ENCODE measurements around the gene FAM200C.

DNA sequence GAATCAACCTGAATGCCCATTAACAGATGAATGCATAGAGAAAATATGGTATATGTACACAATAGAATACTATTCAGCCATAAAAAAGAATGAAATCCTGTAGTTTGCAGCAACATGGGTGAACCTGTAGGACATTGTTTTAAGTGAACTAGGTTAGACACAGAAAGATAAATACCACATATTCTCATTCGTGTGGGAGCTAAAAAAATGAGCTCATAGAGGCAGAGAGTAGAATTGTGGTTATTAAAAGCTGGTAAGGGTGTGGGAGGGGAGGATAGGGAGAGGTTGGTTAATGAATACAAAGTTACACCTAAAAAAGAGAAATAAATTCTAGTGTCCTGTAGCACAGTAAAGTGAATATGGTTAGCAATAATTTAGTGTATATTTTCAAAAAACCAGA lies 45.3 kb upstream of the FAM200C start:
- TF ChIP-seq, protein P1, sequence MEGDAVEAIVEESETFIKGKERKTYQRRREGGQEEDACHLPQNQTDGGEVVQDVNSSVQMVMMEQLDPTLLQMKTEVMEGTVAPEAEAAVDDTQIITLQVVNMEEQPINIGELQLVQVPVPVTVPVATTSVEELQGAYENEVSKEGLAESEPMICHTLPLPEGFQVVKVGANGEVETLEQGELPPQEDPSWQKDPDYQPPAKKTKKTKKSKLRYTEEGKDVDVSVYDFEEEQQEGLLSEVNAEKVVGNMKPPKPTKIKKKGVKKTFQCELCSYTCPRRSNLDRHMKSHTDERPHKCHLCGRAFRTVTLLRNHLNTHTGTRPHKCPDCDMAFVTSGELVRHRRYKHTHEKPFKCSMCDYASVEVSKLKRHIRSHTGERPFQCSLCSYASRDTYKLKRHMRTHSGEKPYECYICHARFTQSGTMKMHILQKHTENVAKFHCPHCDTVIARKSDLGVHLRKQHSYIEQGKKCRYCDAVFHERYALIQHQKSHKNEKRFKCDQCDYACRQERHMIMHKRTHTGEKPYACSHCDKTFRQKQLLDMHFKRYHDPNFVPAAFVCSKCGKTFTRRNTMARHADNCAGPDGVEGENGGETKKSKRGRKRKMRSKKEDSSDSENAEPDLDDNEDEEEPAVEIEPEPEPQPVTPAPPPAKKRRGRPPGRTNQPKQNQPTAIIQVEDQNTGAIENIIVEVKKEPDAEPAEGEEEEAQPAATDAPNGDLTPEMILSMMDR (IDR thresholded peaks at IDR 0.05) = no peak
- TF ChIP-seq POLR2AphosphoS5 (IDR thresholded peaks at IDR 0.05; ENCODE audit: insufficient read depth in 1 of 2, low read depth in 1 of 2) (no peak), POLR2A (IDR thresholded peaks at IDR 0.05) (no peak)

All from vagina (tissue), 2 donors.